Motor neuron (in vitro differentiated cells): ENCODE measurements around the gene MLLT1. TPM values are rescaled to one million over a fixed set of nuclear protein-coding genes. Genes with fewer than 3 reads are reported as not detected.

Experiments used
- ATAC-seq, 8 experiments: fragments of 200-7000 bp; cut with Tn5 transposase; replicated peaks in 6 of 8; 2 replicates each; pipeline ENCODE4 v1.8.0; 2021; ENCODE audit warnings: mild to moderate bottlenecking in 8 of 8, moderate library complexity in 8 of 8
- H3K27ac ChIP-seq, 2 donors: fragments of 250-450 bp; sonication (Bioruptor Pico); 2 replicates each; pipeline ENCODE4 v1.9.0; 2021; ENCODE audit warnings: antibody characterized with exemption in 2 of 2, mild to moderate bottlenecking in 2 of 2, moderate library complexity in 1 of 2
- H3K4me1 ChIP-seq, 2 donors: fragments of 250-450 bp; sonication (Bioruptor Pico); replicated peaks in 1 of 2; 2 replicates each; pipeline ENCODE4 v1.6.1; 2021; ENCODE audit warnings: antibody characterized with exemption in 2 of 2, mild to moderate bottlenecking in 2 of 2, moderate library complexity in 1 of 2
- H3K4me3 ChIP-seq, 5 donors: fragments of 250-450 bp; sonication (Bioruptor Pico); 2 replicates each; pipeline ENCODE4 v1.9.0; 2021; ENCODE audit warnings: antibody characterized with exemption in 5 of 5, mild to moderate bottlenecking in 5 of 5, moderate library complexity in 4 of 5
- WGBS, 10 experiments: fragments of 450-650 bp; shearing (Covaris generic); methylation state at CpG; one replicate each; pipeline ENCODE4 v1.0.0; 2022; 5-methylcytosine and 5-hydroxymethylcytosine counted together
- in situ Hi-C, 9 experiments: fragments of 400-800 bp; cut with MboI; loops; one replicate each; pipeline ENCODE4 v1.15.0; 2021; ENCODE audit warnings: low sequenced_read_pairs in 9 of 9, low pct_unique_long_range_greater_than_20kb in 2 of 9; ENCODE audit not compliant: unreplicated experiment in 9 of 9
- total RNA-seq, 8 experiments: library from RNA; unstranded; fragments of 300-600 nt; gene quantifications; 2 replicates each; pipeline versions ENCODE4 v1.2.3 to v1.2.4, GENCODE V29; 2022

The MLLT1 gene
- total RNA-seq, 8 experiments from 2014 or later: 12.4 to 88.7 (median 30.1) TPM

DNA sequence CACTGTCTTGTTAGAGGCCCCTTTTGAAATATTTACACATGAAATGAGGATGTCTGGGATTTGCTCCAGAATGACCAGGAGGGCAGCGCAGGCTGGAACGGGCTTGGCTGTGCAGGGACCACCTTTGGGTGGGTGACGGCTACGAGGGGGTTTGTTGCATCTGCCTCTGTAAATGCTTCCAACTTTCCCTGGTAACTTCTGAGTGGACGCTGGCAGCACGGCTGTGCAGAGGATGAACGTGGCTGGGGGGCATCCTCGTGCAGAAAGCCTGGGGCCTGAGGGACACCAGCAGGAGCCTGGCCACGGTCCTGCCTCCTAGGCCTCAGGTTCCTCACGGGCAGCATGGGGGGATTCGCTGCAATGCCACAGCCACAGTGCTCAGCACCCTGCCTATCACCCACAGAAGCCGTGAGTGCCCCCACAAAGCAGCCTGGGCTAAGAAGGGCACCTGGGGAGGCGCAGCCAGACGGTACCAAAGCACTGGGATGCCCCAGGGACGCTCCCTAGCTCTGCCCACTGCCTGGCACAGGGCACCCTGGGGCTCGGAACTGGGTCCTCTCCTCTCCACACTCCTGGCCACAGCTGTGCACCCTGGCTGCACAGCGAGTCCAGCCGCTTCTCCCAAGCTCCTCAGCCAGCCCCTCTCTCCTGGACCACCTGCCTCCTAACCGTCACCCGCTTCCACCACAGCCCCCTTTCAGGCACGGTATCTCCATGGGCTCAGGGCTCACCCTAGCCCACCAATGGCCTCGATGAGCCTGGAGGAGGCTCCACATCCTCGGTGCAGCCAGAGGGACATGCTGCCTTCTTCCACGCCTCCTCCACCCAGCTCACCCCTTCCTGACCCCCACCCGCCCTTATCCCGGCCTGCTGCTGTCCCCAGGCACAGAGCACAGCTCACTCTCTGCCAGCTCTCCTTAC lies 44.5 kb downstream of the MLLT1 start:
- H3K4me1 ChIP-seq: peaks cover 21 to 35% of the 10 kb centered on the region in 2 donors
- ATAC-seq: peak in 2 of 8 experiments; percentile 18 to 66
- H3K4me3 ChIP-seq: no peak overlapping the region
- 34 to 80% (median 58%) methylated on average over 1 to 9 of the region's 26 CpGs; no CpG with 5 or more reads in 4 of the 10 experiments for WGBS, 10 experiments
- in situ Hi-C loops: no loop called here
- no peak overlapping the region for H3K27ac ChIP-seq

DNA sequence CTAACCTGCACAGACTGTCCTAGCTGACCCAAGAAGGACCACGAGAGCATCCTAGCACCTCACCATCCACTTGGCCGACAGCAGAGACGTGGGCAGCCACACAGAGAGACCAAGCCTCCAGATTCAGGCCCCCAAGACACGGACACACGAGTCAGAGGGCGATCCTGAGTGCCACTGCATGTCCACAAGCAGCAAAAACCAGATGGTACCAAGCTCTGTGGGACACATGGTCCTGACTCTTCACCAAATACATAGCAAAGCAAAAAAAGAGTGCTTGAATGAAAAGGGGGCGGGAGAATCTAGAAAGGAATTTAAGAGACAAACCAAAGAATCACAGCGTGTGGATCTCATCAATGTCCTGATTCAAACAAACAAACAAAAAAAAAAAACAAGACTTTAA lies 45.2 kb downstream of the MLLT1 start:
- ATAC-seq: peak in 1 of 8 experiments; percentile 2
- in situ Hi-C loops: no loop called here
- H3K4me1 ChIP-seq: peaks cover 15 to 29% of the 10 kb centered on the region in 2 donors
- WGBS, 10 experiments: 16 to 100% (median 83%) methylated on average over 2 to 8 of the region's 8 CpGs; no CpG with 5 or more reads in 2 of the 10 experiments
- H3K4me3 ChIP-seq: no peak overlapping the region
- no peak overlapping the region for H3K27ac ChIP-seq

DNA sequence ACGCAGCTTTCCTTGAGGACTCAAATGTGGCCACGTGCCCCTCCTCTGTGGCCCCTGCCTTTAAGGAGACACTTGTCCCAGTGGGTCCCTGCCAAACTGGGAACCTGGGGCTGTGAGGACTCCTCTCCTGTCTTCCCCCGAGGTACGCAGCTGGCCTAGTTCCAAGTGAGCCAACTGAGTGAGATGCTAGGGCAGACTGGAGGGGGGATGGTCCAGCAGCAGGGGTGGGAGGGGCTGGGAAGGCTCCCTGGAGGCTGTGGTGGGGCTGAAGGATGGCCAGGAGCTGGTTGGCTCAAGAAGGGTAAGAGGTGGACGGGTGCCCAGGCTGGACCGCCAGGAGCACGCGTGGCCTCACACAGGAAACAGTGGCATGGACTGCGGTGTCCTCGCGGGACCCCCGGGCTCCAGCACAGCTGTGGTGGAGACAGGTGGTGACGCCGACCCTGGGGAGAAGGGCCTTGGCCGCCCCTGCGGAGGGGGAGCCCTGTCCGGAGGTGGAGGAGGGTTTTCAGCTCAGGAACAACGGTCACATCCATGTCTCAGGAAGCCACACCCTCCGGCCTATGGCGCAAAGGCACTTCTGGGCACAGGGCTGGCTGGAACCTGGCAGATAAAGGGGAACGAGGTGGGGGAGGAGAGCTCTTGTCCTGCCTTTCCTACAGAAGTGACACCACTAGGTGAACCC lies 45.8 kb downstream of the MLLT1 start:
- ATAC-seq: peak in 3 of 8 experiments; percentile 13 to 27 (median 22)
- no peak overlapping the region for H3K4me3 ChIP-seq
- no peak overlapping the region for H3K27ac ChIP-seq
- 57 to 100% (median 78%) methylated on average over 1 to 7 of the region's 21 CpGs; no CpG with 5 or more reads in 6 of the 10 experiments for WGBS, 10 experiments
- H3K4me1 ChIP-seq: peaks cover 20 to 32% of the 10 kb centered on the region in 2 donors
- in situ Hi-C loops: no loop called here

DNA sequence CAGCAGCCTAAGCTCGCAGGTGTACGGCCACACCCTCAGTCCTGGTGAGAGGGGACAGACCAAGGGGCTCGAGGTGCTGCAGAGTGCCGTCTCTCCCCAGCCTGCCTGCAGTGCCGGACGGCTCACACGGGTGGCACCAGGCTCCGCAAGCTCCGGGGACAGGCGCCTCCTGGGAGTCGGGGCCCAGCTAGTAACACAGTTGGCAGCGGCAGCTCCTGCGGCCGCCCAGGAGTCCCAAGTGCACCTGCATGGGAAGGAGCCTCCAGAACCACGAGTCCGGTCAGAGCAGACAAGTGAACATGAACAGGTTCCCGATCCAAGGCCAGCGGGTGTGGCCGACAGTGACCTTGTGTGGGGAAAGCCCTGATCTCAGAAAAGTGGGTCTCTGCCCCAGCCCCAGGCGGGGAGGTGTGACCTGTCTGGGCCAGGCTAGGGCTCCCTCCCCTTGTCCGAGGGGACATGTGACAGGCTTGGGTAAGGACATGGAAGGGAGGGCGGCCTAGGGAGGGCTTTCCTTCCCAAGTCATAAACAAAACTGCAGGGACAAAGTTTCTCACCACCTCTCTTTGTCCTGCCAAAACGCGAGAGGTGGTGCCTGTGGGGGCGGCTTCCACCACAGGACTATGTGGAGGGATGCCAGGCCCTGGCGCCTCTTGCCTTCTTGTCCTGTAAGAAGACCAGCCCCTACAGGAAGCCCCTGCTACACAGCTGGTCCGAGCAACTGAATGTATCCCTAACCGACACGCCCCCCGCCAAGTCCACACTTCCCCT lies 46.5 kb downstream of the MLLT1 start:
- 48 to 90% (median 80%) methylated on average over 2 to 20 of the region's 30 CpGs; no CpG with 5 or more reads in 5 of the 10 experiments for WGBS, 10 experiments
- peak overlapping the region in 1 of 2 donors; percentile 21 for H3K27ac ChIP-seq
- no peak overlapping the region for H3K4me3 ChIP-seq
- in situ Hi-C loops: no loop called here
- ATAC-seq: peak in 3 of 8 experiments; percentile 29 to 58 (median 34)
- H3K4me1 ChIP-seq: peaks cover 27 to 39% of the 10 kb centered on the region in 2 donors

DNA sequence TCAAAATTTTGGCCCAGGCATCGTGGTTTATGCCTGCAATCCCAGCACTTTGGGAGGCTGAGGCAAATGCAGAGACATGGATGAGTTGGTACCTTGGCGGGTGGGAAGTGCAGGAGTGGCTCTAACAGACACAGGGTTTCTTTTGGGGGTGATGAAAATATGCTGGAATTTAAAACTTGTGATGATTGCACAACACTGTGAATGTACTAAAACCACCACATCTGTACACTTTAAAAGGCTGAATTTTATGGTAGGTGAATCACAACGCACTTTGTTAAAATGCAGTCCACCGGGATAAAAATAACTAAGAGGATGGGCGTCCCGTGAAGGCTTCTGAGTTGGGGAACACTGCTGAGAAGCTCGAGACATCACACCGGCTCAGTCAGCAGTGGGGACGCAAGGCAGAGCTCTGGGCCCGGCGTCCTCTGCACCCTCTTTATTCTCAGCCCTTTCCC lies 47.1 kb downstream of the MLLT1 start:
- peak in 3 of 8 experiments; percentile 32 to 57 (median 54) for ATAC-seq
- H3K27ac ChIP-seq: no peak overlapping the region
- in situ Hi-C loops: no loop called here
- no peak overlapping the region for H3K4me3 ChIP-seq
- peaks cover 33 to 45% of the 10 kb centered on the region in 2 donors for H3K4me1 ChIP-seq
- 0 to 100% (median 82%) methylated on average over 1 to 9 of the region's 11 CpGs; no CpG with 5 or more reads in 3 of the 10 experiments for WGBS, 10 experiments

DNA sequence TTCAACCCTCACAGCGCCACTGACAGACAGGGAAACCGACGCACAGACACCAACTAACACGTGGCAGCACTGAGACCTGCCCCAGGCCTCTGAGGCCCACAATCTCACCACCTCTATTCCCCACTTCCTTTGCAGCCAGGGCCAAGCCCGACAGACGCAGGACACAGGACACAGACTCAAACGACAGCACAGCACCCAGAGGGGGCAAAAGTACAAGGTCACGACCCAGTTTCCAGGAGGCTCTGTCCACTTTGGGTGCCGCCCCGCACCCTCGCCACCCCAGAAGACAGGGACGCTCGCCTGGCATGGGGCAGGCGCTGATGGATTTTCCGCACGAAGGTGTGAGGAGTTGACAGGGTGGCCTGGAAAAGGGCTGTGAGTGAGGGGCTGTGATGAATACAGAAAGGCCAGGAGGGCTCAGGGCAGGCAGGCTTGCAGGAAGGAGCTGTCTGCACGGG lies 48.8 kb downstream of the MLLT1 start:
- ATAC-seq: no peak
- no peak overlapping the region for H3K4me3 ChIP-seq
- H3K27ac ChIP-seq: no peak overlapping the region
- in situ Hi-C loops: no loop called here
- H3K4me1 ChIP-seq: peaks cover 37 to 46% of the 10 kb centered on the region in 2 donors
- 83 to 100% (median 92%) methylated on average over 1 to 15 of the region's 17 CpGs; no CpG with 5 or more reads in 3 of the 10 experiments for WGBS, 10 experiments

DNA sequence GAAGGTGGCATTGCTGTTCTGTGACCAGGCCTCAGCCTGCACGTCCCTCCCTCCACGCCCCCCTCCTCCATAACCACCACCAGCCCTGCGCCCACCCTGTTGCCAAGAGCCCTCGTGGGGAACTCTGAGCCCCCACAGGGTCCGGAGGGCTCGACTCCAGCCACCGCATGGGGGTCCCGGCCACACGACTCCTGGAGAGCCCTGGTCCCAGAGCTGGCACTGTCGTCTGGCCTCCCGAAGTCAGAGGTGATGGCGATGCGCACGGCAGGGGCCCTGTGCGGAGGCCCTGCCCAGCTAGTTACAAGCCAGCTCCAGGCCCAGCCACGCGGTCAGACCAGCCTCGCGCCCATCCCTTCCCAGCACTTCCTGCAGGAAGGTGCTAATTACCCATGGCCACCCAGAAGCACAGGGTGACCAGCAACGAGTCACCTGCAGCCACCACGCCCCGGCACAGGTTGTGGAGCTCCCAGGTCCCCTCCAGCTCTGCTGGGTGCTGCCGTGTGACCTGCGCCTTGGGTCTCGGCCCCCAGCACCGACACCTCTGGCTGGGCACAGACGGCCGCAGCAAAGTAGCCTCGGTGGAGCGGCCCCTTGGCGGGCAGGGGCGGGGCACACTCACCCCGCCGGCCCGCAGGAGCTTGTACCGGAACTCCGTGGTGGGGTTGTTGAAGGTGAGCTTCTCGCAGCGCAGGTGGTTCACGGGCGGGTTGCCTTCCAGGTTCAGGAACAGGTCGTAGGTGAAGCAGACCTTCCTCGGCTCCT lies 49.6 kb downstream of the MLLT1 start:
- ATAC-seq: no peak
- Histone ChIP-seq H3K27ac (no peak overlapping the region), H3K4me1 (peaks cover 37% of the 10 kb centered on the region in 2 donors), H3K4me3 (no peak overlapping the region)
- WGBS, 10 experiments: 88 to 100% (median 100%) methylated on average over 2 to 5 of the region's 43 CpGs; no CpG with 5 or more reads in 6 of the 10 experiments
- in situ Hi-C loops: no loop called here

DNA sequence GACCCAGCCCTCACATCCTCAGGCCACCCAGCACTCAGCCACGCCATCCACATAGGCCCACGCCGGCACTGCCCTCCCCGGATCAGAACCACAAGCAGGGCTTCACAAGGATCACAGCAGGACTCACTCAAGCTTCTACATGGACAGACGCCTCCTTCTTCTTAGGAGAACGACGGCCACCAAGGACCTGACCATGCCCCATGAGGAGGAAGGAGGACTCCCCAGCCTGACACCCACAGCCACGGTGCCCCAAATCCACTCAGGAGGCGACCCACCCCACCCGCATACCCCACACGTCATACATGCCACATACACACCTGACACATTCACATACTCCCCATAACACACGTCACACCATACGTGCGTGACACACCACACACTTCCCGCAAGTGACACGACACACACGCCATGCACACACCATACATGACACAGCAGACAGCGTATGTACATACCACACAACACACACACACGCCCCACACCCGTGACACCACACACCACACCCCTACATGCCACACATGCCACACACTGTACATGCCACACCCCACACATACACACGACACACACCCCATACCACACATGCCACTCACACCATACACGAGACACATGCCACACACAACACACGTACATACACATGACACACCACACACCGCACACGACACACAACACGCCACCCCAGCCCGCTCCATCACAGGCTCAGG lies 50.4 kb downstream of the MLLT1 start:
- H3K4me1 ChIP-seq: peaks cover 30% of the 10 kb centered on the region in 2 donors
- H3K27ac ChIP-seq: peak overlapping the region in 1 of 2 donors; percentile 44
- no peak for ATAC-seq
- no peak overlapping the region for H3K4me3 ChIP-seq
- in situ Hi-C loops: no loop called here
- 75 to 95% (median 91%) methylated on average over 2 to 9 of the region's 27 CpGs; no CpG with 5 or more reads in 4 of the 10 experiments for WGBS, 10 experiments

DNA sequence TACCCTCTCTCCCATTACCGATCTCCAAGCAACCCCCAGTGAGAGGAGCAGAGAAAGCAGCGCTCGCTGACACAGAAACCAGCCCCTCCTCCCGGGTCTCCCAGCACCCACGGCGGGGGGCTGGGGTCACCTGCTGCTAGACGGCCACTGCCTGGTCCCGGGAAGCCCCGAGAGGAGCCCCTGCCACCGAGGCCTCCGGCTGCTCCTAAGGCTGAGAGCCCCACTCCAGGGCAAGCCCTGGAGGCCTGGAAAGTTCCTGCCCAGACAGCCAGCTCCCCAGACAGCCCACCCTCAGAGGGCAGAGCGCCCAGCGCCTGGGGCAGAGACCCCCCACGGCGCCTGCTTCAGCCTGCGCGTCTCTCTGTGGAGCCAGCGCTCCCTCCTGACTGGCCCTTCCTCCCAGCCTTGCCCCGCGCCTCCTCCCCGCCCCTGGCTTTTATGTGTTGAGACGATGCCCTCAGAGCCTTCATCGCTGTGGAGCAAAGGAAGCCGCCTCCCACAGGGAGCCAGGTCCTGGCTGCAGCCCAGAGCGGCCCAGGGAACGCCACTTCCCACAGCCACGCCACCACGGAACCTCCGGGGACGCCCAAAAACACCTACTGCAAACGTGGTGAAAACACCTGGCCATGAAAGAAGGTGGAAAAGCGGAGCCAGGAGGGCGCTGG lies 51.1 kb downstream of the MLLT1 start:
- Histone ChIP-seq H3K27ac (peak overlapping the region; percentile 44 to 60), H3K4me3 (no peak overlapping the region), H3K4me1 (peaks cover 23 to 24% of the 10 kb centered on the region in 2 donors)
- in situ Hi-C loops: no loop called here
- WGBS, 10 experiments: 21 to 80% (median 60%) methylated on average over 1 to 5 of the region's 33 CpGs; no CpG with 5 or more reads in 7 of the 10 experiments
- ATAC-seq: peak in 5 of 8 experiments; percentile 59 to 72 (median 66)

DNA sequence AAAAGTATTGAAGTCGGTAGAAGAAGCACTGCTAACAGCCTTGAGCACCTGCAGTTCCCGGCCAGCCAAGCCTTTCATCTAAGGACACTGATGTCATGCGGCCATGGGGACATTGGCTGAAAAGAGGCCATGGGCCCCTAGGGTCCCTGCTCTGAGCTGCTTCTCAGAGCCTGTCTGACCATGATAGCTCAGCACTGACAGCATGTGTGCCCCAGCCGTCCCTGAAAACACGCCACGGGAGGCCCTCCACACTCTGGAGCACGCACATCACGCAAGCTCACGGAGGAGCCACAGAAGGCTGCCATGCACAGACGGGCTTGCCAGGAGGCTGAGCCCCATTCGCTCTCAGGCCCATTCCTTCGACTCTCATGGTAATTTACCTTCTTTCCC lies 51.8 kb downstream of the MLLT1 start:
- ATAC-seq: peak in 5 of 8 experiments; percentile 39 to 60 (median 50)
- Histone ChIP-seq H3K4me1 (peaks cover 17 to 22% of the 10 kb centered on the region in 2 donors), H3K27ac (peak overlapping the region; percentile 44 to 60), H3K4me3 (no peak overlapping the region)
- in situ Hi-C loops: no loop called here
- WGBS, 10 experiments: 0 to 86% (median 57%) methylated on average over 1 to 7 of the region's 12 CpGs; no CpG with 5 or more reads in 4 of the 10 experiments
